Amniotic stem cell (primary cell): Measurements from ENCODE around the gene SNED1.

ENCODE experiments used
- DNase-seq: peaks from one replicate; lab custom pipeline; 2025; lab: John Stamatoyannopoulos, UW

Gene SNED1

GRCh38 chr2:241029599-241030332 lies 31.3 kb downstream of the SNED1 start:
- no peak for DNase-seq

GRCh38 chr2:241030333-241030680 lies 31.9 kb downstream of the SNED1 start:
- no peak for DNase-seq

DNA sequence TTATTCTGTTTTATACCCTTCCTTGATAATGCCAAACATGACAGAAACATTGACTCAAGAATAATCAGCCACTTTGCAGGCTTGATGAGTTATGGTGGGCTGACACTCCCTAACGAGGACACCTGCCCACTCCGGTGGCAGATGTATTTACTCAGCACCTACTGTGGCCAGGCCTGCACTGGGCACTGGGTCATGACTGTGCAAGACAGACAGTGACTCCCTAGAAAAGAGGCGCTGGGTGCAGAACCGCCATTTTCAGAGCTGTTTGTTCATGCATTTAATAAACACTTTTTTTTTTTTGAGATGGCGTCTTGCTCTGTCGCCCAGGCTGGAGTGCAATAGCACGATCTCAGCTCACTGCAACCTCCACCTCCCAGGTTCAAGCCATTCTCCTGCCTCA lies 32.5 kb downstream of the SNED1 start:
- DNase-seq, result no peak

GRCh38 chr2:241031436-241032165 lies 33.2 kb downstream of the SNED1 start:
- DNase-seq, result no peak

- no peak for DNase-seq
Observed at GRCh38 chr2:241033336-241033987, 35.0 kb downstream of the SNED1 start.

DNA sequence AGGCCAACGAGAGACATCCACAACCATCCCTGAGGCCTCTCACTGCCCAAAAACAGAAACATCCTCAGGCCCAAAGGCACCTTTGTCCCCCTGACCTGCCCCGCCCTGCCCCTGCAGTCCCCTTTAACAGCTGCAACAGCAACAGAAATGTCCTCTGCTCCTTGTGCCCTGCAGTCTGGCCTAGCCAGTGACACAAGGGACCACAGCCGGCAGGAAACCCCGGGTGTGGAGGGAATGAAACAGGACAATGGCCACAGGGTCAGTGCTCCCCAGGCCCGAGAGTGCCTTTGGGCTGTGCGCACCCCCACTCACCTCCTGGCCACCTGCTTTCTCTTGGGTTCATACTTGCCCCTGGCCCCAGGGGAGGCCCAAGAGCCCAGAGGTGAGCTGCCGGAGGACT lies 35.6 kb downstream of the SNED1 start:
- DNase-seq, result no peak

- DNase-seq, result no peak
Observed at GRCh38 chr2:241034490-241035141, 36.2 kb downstream of the SNED1 start.

GRCh38 chr2:241035142-241035817 lies 36.9 kb downstream of the SNED1 start:
- DNase-seq, result no peak

- no peak for DNase-seq
Observed at GRCh38 chr2:241035818-241036396, 37.5 kb downstream of the SNED1 start.

DNA sequence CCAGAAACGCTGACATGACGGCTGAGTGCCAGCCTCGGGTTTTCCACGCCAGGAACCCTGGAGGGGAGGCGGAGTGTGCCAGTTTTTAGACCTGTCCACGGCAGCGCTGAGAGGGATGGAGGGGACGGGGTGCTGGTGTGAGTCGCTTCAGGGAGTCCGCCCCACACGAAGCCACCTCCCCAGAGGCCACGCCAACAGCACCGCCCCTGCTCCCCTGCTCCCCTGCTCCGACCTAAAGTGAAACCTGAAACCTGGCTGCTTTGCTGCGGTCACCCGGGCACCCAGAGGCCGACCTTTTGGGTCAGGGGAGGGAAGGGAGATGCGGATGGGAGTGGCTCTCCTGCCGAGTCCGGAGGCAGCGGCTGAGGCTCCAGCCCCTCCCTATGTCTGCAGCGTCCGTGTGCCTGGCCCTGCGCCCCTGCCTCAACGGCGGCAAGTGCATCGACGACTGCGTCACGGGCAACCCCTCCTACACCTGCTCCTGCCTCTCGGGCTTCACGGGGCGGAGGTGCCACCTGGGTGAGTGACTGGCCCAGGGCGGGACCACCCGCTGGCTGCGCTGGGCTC lies 38.1 kb downstream of the SNED1 start:
- DNase-seq, result no peak

DNA sequence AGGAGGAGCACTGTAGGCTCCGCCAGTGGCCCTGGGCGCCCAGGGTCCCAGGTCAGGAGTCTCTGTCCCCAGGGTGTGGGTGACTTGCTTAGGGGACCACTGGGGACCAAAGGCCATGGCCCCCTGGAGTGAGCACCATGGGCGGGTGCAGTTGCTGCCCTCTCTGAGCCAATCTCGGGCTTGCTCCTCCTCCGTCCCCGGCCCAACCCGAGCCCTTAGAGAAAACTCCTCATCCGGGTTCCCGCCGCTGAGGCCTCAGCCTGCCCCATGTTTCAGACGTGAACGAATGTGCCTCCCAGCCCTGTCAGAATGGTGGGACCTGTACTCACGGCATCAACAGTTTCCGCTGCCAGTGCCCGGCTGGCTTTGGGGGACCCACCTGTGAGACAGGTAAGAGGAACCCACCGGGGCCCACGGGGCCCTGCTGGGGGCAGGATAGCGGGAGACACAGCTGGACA lies 38.6 kb downstream of the SNED1 start:
- DNase-seq, result no peak

- DNase-seq, result no peak
Observed at GRCh38 chr2:241037498-241037897, 39.1 kb downstream of the SNED1 start.

- no peak for DNase-seq
Observed at GRCh38 chr2:241038374-241039180, 40.2 kb downstream of the SNED1 start.

- DNase-seq, result no peak
Observed at GRCh38 chr2:241039416-241039815, 41.0 kb downstream of the SNED1 start.

DNA sequence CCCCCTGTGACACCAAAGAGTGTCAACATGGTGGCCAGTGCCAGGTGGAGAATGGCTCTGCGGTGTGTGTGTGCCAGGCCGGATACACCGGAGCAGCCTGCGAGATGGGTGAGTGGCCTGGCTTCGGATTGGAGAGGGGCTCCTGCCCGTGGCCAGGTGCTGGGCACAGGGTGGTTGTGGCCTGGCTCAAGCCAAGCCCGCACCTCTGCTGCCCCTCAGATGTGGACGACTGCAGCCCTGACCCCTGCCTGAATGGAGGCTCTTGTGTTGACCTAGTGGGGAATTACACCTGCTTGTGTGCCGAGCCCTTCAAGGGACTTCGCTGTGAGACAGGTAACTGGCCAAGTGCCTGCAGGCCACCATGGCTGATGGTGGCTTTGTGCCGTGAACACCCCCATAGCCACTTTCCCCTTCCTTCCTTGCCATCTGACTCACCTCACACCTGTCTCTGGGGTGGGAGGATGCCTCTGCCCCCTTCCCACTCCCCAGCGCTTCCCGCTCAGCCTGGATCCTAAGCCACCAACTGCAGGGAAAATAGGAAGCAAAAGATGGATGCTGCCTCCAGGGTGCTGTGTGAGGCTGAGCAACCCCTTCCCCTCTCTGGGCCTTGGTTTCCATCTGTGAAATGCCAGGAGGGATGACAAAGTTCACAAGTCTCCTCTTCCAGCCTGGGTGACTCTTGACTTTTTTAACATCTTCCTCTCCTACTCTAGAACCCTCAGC lies 41.8 kb downstream of the SNED1 start:
- DNase-seq, result no peak

DNA sequence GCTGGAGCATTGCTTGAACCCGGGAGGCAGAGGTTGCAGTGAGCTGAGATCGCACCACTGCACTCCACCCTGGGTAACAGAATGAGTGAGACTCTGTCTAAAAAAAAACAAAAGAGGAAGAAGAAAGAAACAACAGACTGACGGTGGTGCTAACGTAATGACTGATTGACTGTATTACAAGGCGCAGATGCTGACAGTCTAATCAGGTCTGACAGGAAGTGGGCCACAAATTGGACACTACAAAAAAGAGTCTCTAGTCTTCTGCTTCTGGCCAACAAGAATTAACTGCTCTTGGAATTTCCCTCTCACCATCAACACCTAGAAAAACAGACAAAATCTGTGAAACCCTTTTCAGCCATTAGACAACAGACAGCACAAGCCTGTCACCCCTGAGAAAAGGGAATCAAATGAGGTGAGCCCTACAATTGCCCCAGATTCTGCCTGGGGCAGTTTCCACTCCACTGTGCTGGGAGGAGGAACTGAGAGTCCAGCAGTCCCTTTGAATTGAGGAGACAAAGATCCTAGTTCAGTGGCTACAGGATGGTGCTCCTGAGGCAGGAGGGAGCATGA lies 43.3 kb downstream of the SNED1 start:
- no peak for DNase-seq

- no peak for DNase-seq
Observed at GRCh38 chr2:241043581-241043980, 45.2 kb downstream of the SNED1 start.

DNA sequence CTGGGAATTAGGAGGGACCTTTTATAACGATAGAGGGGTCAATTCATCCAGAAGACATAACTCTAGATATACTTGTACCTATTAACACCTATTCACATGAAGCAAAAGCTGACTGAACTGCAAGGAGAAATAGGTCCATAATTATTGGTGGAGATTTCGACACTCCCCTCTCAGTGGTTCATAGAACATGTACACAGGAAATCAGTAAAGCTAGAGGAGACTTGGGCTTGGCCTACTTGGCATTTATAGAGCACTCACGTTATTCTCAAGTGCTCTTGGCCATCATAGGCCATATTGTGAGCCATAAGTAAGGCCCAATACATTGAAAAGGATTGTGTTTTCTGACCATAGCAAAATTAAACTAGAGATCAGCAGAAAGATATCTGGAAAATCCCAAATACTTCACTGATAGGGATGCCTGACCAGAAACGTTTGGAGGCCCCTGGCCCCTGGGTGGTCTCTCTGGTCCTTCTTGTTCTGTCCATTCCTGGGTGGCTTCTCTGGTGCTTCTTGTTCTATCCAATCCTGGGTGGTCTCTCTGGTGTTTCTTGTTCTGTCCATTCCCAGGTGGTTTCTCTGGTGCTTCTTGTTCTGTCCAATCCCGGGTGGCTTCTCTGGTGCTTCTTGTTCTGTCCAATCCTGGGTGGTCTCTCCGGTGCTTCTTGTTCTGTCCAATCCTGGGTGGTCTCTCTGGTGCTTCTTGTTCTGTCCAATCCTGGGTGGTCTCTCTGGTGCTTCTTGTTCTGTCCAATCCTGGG lies 49.0 kb downstream of the SNED1 start:
- no peak for DNase-seq
